Rectal smooth muscle tissue (tissue), 1 donor: ENCODE results near the gene YIF1A.
"Not testable (repeated sequence)": the region's sequence is repeated elsewhere in the genome, so short reads cannot be mapped to it uniquely, and the experiment has no call there.

ENCODE experiments used
- H3K27ac ChIP-seq: one replicate; pipeline ENCODE4 v1.7.0; 2013; ENCODE audit warnings: low read depth, low read length, inconsistent platforms
- H3K27me3 ChIP-seq: one replicate; pipeline ENCODE4 v1.7.0; 2013; ENCODE audit warnings: low read length; ENCODE audit not compliant: control insufficient read depth, insufficient read depth
- H3K36me3 ChIP-seq: one replicate; pipeline ENCODE4 v1.7.0; 2013; ENCODE audit warnings: low read length; ENCODE audit not compliant: control insufficient read depth, insufficient read depth
- H3K4me1 ChIP-seq: one replicate; pipeline ENCODE4 v1.7.0; 2013; ENCODE audit warnings: low read length; ENCODE audit not compliant: control insufficient read depth, insufficient read depth
- H3K4me3 ChIP-seq: one replicate; pipeline ENCODE4 v1.7.0; 2013; ENCODE audit warnings: low read length
- H3K9ac ChIP-seq: one replicate; pipeline ENCODE4 v1.7.0; 2013; ENCODE audit warnings: low read length

YIF1A gene

DNA sequence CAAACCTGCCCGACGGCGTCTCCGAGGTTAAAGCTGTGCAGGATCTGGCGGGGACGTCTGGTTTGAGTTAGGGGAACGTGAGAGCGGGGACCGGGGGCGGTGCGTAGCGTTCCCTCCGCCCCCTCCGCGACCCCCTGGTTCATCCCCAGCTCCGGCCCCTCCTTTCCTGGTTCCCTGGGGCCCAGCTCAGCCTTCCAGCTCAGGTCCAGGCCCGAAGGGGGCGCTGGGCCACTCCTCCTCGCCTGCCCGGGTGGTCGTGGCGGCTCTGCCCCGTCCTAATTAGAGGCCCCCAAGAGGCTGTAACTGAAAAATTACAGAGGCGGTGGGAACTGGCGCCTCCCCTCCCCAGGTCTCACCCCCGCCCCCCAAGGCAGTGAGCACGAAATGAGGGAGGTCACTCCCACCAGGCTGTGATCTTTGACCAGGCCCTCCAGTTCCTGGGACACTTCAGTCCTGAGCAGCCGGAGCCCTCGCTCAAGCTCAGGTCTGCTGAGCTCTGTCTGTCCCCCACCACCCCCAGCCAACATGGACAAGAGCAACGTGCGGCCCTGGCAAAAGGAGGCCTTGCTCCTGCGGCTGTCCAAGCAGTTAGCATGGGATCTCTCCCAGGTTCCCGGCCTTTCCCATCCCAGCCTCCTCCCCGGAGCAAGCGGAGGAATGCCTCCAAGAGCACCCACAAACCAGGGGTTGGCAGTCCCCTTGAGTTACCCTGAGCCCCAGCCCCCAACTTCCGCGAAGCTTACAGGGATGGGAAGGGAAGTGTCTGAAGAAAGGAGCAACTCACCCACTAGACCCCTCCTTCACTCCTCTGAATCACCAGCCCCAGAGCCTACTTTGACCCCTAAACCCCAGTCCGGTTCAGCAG, 24.6 kb upstream of the YIF1A start:
- Histone ChIP-seq H3K9ac (no peak overlapping the region), H3K36me3 (no peaks in the 10 kb centered on the region), H3K27ac (peak overlapping the region; percentile 74), H3K4me1 (peaks cover 16% of the 10 kb centered on the region), H3K4me3 (peak overlapping the region; percentile 58), H3K27me3 (no peaks in the 10 kb centered on the region)

DNA sequence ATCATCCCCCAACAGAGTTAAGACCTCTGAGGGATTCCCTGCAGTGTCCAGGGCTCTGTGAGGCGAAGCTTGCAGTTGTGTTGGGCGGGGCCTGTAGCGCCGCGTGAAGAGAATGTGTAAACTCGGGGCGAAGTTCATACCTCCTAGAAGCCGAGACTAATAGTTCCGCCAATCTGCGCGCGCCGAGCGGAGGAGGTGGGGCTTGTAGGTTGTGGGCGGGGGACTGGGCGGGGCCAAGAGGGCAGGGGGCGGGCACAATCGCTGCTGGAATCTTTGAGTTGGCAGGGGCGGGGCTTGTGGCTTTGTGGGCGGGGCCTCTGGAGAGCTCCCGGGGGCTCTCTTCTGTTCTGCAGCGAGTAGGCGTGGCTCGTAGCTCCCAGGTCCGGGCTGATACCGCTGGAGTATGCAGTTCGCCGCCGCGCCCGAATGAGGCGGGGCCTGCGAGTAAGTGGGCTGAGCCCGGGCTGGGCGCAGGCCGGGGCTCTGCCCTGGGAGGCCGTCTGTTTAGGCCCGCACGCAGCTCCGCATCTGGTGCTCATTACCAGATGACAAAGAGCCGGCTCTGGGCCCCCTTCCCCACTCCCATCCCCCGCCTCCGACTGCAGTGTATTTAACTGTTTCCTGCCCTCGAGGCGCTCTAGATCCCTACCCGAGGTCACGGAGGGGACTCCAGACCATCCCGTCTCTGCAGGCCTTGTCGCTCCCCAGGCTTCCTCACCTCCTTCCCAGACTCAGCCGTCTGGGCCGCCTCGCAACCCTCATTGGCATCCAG, 23.8 kb upstream of the YIF1A start:
- Histone ChIP-seq H3K36me3 (no peaks in the 10 kb centered on the region), H3K4me1 (peaks cover 12% of the 10 kb centered on the region), H3K4me3 (peak overlapping the region; percentile 85), H3K27ac (peak overlapping the region; percentile 87), H3K9ac (peak overlapping the region; percentile 12), H3K27me3 (no peaks in the 10 kb centered on the region)

DNA sequence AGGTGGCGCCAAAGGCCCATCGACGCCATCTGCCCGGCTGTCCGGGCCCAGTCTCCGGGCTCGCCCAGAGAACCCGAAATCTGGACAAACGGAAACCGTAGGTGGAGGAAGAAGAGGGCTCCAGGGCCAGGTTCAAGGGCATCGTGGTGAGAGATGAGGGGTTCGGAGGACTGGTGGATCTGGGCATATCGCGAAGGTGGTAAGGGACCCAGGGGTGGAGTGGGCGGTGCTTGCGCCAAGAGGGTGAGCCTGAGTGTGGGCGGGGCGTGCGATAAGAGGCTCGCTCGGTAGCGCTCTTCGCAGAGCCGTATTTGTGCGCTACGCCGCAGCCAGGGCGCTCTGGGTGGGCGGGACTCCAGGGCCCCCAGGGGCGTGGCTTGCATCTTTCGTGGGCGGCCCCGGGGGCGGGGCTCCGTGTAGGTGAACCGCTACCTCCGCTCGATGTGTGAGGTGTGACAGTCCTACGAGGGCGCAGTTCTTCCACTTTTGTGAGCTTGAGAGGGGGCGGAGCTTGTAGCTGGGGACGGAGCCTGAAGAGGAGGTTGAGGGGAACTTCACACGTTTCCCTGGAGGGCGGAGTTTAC, 23.1 kb upstream of the YIF1A start:
- H3K4me3 ChIP-seq = peak overlapping the region; percentile 85
- H3K9ac ChIP-seq = peak overlapping the region; percentile 32
- no peaks in the 10 kb centered on the region for H3K27me3 ChIP-seq
- peak overlapping the region; percentile 87 for H3K27ac ChIP-seq
- H3K36me3 ChIP-seq = no peaks in the 10 kb centered on the region
- peaks cover 9% of the 10 kb centered on the region for H3K4me1 ChIP-seq

DNA sequence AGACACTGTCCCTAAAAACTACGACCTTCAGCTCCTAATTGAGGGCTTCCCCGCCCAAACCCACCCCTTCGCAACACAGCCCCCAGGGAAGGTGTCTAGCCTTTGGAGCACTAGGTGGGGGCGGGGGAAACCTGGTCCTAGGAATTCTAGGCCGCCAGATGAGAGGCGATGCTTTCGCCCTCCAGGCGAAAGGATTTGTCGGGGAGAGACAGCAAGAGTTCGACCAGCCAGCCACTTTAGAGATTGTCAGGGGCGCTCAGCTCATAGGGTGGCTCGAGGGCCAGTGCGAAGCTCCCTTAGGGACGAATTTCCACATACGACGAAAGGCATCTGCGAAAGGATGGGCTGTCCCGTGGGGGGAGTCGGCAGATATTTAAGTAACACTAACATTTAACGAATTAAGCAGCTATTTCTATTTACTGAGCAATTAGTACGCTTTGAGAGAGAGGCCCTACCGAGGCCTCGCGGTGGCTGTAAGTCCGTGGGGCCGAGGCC, 22.6 kb upstream of the YIF1A start:
- H3K4me3 ChIP-seq = peak overlapping the region; percentile 85
- H3K27ac ChIP-seq = peak overlapping the region; percentile 87
- H3K4me1 ChIP-seq = peaks cover 9% of the 10 kb centered on the region
- H3K27me3 ChIP-seq = no peaks in the 10 kb centered on the region
- H3K36me3 ChIP-seq = no peaks in the 10 kb centered on the region
- peak overlapping the region; percentile 32 for H3K9ac ChIP-seq

DNA sequence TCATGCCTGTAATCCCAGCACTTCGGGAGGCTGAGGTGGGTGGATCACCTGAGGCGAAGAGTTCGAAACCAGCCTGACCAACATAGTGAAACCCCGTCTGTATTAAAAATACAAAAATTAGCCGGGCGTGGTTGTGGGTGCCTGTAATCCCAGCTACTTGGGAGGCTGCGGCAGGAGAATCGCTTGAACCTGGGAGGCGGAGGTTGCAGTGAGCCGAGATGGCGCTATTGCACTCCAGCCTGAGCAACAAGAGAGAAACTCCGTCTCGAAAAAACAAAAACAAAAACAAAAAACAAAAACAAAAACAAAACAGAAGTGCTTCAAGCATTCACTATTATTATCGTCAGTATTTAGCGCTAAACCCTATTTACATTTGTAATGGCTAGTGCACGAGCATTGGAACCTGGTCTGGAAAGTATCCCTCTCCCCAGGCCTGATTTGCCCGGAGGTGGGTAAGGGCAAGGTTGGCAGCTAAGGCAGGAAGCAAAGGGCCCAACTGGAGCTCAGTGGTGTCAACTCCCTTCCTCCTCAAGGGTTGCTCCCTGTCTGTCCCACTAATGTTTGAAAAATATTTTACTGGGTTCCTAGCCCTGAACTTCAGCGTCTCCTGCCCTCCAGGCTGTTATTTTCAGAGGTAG, 22.0 kb upstream of the YIF1A start:
- H3K27ac ChIP-seq, H3K4me3 ChIP-seq, H3K36me3 ChIP-seq, H3K4me1 ChIP-seq, H3K27me3 ChIP-seq, H3K9ac ChIP-seq: not testable (repeated sequence)

DNA sequence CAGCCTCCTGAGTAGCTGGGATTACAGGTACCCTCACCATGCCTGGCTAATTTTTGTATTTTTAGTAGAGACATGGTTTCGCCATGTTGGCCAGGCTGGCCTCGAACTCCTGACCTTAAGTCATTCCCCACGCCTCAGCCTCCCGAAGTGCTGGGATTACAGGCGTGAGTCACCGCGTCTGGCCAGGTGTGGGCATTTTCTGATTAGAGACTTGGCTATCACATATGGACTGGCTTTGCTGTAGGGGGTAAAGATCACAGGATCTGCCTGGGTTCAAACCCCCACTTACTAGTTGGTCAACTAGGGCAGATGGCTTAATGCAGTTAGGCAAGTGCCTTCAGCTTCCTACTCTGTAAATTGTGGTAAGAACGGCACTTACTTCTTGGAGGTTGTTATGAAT, 21.4 kb upstream of the YIF1A start:
- no peak overlapping the region for H3K9ac ChIP-seq
- H3K4me3 ChIP-seq = no peak overlapping the region
- no peak overlapping the region for H3K27ac ChIP-seq
- no peaks in the 10 kb centered on the region for H3K27me3 ChIP-seq
- H3K36me3 ChIP-seq = no peaks in the 10 kb centered on the region
- no peaks in the 10 kb centered on the region for H3K4me1 ChIP-seq

DNA sequence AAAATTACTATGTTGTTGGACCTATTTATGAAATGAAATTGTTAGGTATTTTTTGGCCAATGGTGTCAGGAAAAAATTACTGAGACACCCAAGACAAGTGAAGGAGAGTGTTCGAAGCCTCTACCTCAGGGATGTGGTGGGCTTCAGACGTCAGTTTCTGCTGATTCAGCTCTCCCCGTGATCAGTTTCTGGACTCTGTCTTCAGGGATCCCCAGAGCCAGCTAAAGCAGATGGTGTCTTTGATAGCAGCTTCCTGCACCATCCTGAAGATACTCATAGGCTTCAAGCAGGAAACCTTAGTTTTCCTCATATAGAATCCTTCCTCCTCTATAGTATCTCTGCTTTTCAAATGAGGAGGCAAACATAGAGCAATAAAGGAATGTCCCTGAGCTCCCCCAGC, 20.5 kb upstream of the YIF1A start:
- H3K9ac ChIP-seq = no peak overlapping the region
- H3K27me3 ChIP-seq = no peaks in the 10 kb centered on the region
- no peaks in the 10 kb centered on the region for H3K36me3 ChIP-seq
- no peak overlapping the region for H3K27ac ChIP-seq
- no peaks in the 10 kb centered on the region for H3K4me1 ChIP-seq
- H3K4me3 ChIP-seq = no peak overlapping the region

DNA sequence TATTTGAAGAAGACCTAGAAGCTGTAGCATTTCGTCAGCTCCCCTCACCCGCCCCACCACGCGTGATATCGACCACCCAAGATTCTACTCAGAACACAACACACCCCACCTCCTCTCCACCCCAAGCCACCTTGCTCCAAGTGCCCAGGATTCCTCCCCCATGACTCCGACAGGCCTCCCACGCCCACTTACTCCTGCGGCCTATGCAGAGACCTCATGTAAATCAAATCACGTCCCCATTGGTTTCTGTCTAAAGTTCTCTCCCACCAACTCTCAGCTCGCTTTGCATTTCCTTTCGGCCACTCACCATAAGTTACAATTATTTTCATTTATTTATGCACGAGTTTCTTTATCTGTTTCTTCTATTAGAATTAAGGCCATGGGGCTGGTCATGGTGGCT, 13.7 kb upstream of the YIF1A start:
- H3K4me3 ChIP-seq = no peak overlapping the region
- no peaks in the 10 kb centered on the region for H3K4me1 ChIP-seq
- no peaks in the 10 kb centered on the region for H3K36me3 ChIP-seq
- H3K9ac ChIP-seq = no peak overlapping the region
- no peak overlapping the region for H3K27ac ChIP-seq
- H3K27me3 ChIP-seq = no peaks in the 10 kb centered on the region

DNA sequence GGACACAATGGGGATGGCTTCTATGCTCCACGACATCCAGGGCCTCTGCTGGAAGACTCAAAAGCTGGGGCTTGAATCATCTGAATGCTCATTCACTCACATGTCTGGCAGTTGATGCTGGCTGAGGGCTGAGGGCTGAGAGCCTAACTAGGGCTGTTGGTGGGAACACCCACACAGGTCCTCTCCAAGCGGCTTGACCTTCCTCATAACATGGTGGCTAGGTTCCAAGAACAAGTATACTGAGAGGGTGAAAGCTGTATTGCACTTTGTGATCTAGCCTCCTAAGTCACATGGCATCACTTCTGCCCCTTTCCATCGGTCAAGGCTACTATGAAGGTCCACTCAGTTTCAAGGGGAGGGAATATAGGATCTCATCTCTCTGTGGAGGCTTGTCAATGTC, 10.2 kb upstream of the YIF1A start:
- no peak overlapping the region for H3K27ac ChIP-seq

DNA sequence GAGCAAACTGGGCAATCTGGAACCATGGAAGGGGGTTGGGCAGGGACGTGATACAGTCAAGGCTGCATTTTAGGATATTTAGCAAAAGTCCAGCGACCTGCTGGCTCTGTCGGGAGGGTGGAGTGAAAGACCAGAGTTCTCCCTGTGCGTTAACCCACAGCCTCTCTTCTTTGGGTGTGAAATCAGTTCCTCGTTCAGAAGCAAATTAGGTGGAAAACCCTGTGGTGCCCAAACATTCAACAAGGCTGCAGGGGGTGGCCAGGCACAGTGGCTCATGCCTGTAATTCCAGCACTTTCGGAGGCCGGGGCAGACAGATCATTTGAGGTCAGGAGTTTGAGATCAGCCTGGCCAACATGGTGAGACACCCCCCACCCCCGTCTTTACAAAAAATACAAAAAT, 8.7 kb upstream of the YIF1A start:
- Histone ChIP-seq H3K27ac (no peak overlapping the region), H3K9ac (no peak overlapping the region), H3K4me1 (no peaks in the 10 kb centered on the region), H3K4me3 (no peak overlapping the region), H3K27me3 (peaks cover 12% of the 10 kb centered on the region), H3K36me3 (no peaks in the 10 kb centered on the region)

More for the DNA sequence above, 10.2 kb upstream of the YIF1A start:
- Histone ChIP-seq H3K9ac (no peak overlapping the region), H3K4me1 (no peaks in the 10 kb centered on the region), H3K36me3 (no peaks in the 10 kb centered on the region), H3K27me3 (peaks cover under 1% of the 10 kb centered on the region), H3K4me3 (no peak overlapping the region)

DNA sequence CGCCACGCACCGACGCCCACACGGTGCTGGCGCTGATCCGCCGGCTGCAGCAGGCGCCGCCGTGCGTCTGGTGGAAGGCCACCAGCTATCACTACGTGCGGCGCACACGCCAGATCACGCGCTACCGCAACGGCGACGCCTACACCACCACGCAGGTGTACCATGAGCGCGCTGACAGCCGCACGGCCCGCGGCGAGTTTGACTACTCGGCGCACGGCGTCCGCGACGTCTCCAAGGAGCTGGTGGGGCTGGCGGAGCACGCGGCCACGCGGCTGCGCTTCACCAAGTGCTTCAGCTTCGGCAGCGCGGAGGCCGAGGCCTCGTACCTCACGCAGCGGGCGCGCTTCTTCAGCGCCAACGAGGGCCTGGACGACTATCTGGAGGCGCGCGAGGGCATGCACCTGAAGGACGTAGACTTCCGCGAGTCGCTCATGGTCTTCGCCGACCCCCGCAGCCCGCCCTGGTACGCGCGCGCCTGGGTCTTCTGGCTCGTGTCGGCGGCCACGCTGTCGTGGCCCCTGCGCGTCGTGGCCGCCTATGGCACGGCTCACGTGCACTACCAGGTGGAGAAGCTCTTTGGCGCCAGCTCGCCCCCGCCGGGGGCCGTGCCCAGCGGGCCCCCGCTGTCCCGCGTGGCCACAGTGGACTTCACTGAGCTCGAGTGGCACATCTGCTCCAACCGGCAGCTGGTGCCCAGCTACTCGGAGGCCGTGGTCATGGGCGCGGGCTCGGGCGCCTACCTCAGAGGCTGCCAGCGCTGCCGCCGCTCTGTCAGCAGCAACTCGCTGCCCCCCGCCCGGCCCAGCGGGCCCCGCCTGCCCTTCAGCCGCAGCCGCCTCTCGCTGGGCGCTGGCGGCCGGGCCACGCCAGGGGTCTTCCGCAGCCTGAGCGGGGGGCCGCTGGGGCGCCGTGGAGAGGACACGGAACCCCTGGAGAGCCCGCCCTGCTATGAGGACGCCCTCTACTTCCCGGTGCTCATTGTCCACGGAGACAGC, 6.0 kb upstream of the YIF1A start:
- Histone ChIP-seq H3K36me3 (no peaks in the 10 kb centered on the region), H3K27ac (no peak overlapping the region), H3K4me3 (no peak overlapping the region), H3K4me1 (no peaks in the 10 kb centered on the region), H3K9ac (no peak overlapping the region), H3K27me3 (peaks cover 20% of the 10 kb centered on the region)
